ENCODE measurements around the gene YY1.

DNA sequence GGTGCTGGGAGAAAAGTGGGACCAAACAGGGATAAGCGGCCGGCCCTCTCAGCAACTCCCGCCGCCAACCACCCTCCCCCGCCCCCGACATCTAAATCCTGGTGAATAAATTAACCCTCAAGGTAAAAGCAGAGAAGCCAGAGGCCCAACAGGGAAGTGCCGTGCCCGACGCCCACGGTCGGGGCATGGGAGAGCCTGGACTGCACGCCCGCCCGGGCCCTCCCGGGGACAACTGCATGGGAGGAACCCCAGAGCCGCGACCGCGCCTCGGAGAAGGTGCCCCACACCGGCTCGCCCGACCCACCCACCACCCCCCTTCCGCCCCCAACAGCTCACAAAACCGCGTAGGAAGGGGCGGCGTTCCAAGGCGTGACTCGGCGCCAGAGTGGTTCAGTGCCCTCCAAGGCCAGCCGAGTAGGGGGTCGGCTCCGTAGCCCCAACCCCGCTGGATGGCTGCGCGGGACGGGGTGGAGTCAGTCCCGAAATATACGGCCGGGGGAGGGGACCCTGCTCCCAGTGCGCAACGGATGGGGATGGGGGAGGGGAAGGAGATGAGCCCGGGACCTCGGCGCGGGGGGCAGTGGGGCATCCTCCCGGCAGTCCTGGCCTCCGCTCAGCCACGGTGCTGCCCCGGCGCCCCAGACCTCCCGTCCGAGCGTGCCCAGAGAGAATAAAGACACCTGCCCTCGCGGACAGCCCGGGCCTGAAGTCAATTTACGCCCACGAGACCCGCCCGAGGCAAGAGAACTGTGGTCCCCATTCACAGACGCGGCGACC lies 66.6 kb downstream of the YY1 start:
- TF ChIP-seq EZH2 (IDR thresholded peaks at IDR 0.05) (no peak), EZH2phosphoT487 (IDR thresholded peaks at IDR 0.05) (no peak)

Data from neural progenitor cell (in vitro differentiated cells).